ENCODE results near the gene CYTH2.
"Not testable (repeated sequence)": the region's sequence is repeated elsewhere in the genome, so short reads cannot be mapped to it uniquely, and the experiment has no call there.

Gene CYTH2

GRCh38 chr19:48513289-48514122 lies 44.3 kb downstream of the CYTH2 start:
- no peak for DNase-seq

GRCh38 chr19:48514123-48514458 lies 44.9 kb downstream of the CYTH2 start:
- no peak for DNase-seq

- no peak for DNase-seq
Observed at GRCh38 chr19:48516536-48516935, 47.4 kb downstream of the CYTH2 start.

GRCh38 chr19:48518207-48518606 lies 49.0 kb downstream of the CYTH2 start:
- DNase-seq, result no peak

GRCh38 chr19:48519426-48519825 lies 50.3 kb downstream of the CYTH2 start:
- DNase-seq, result not testable (repeated sequence)

- DNase-seq, result no peak
Observed at GRCh38 chr19:48520134-48520533, 51.0 kb downstream of the CYTH2 start.

- DNase-seq, result no peak
Observed at GRCh38 chr19:48524221-48524620, 55.1 kb downstream of the CYTH2 start.

GRCh38 chr19:48524732-48525131 lies 55.6 kb downstream of the CYTH2 start:
- DNase-seq, result no peak

- no peak for DNase-seq
Observed at GRCh38 chr19:48529156-48529555, 60.0 kb downstream of the CYTH2 start.

GRCh38 chr19:48530066-48530720 lies 61.0 kb downstream of the CYTH2 start:
- DNase-seq, result no peak

- DNase-seq, result no peak
Observed at GRCh38 chr19:48530770-48531169, 61.6 kb downstream of the CYTH2 start.

All from NCI-H1436 treated with DMSO at 0.1 percent for 48 hours (cell line).